Posterior vena cava (tissue), 2 donors: Measurements from ENCODE around the gene DNAJC7. TPM values are rescaled to one million over a fixed set of nuclear protein-coding genes. Genes with fewer than 3 reads are reported as not detected.
"Not testable (repeated sequence)": the region's sequence is repeated elsewhere in the genome, so short reads cannot be mapped to it uniquely, and the experiment has no call there.

Experiments used
- DNase-seq: peaks from one replicate; pipeline ENCODE4 v3.0.0-alpha.2; 2020; ENCODE audit warnings: low spot score
- intact Hi-C, 2 donors: fragments of 100-400 bp; cut with DNase I; formaldehyde crosslinking; loops; one replicate each; pipeline versions ENCODE4 v1.14.1 to v1.14.2; 2022 to 2023
- total RNA-seq, 2 donors: library from RNA; stranded (reverse); fragmentation: NEBNext Ultra II Directional; extraction: Animal tissue kit (Norgen Biotek cat#: 25700); gene quantifications; one replicate each; pipeline ENCODE4 v1.2.1, GENCODE V29; 2021
- donor health status: DM: yes; HTN: yes; CAD: no.
- donor health status: DM: yes; HTN: yes; CAD: no.

DNAJC7 gene
- total RNA-seq, 2 donors from 2014 or later = 57.0 TPM

DNA sequence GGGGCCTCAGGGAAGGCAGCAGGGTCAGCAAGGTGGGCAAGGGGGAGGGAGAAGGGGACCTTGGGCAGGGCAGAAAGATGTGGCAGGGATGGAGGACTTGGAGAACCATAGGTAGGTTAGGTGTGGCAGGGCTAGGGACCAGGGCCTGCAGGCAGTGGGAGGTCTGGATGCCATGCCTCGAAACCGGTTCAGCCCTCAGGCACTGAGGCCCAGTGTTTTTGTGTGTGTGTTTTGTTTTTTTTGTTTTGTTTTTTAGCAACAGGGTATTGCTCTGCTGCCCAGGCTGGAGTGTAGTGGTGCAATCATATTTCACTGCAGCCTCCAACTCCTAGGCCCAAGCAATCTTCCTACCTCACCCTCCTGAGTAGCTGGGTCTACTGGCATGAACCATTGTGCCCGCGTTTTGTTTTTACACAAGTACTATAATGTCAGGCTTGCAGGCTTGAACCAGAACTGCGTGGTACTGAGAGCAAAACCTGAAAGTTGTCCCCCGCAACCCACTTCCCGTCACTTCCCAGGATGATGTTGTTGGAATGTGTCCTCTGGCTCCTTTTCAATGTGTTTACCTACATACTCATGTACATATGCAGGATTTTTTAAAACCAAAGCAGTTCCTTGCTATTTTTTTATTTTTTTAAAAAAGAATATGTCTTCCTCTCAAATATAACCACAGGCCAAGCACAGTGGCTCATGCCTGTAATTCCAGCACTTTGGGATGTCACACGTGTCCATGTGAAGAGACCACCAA lies 74.4 kb downstream of the DNAJC7 start:
- intact Hi-C loops = no loop called here
- no peak for DNase-seq

DNA sequence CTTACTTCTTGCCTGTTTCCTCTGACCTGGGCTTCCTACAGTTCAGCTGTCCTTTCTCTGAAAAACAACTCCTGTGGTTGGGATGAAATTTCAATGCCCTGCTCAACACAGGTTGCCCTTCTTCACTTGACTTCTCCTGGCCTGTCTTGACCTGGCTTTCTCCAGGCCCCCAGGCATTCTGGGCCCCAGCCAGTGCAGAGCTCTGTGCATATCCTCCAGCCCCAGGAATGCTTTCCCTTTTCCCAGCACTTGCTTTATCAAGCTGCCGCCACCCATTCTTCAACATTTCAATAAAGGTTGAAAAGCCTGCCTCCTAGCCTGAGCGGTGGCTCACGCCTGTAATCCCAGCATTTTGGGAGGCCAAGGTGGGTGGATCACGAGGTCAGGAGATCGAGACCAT lies 76.1 kb downstream of the DNAJC7 start:
- intact Hi-C loops = no loop called here
- DNase-seq = no peak

DNA sequence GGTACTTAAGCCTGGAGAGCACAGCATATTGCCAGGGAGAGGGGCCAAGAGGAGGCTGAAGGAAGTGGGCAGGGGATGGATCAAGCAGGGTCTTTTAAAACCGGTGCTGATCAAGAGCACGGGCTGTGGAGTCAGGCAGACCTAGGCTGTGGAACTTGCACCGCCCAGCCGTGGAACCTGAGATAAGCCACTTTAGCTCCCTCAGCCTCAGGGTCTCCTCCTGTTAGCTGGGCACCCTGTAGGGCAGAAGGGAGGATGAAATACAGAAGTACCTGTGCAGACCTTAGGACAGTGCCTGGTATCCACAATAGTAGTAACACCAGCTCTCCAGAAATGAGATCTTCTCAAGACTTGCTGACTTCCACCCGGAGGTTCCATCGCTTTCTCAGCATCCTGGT lies 77.5 kb downstream of the DNAJC7 start:
- intact Hi-C loops = no loop called here
- no peak for DNase-seq

DNA sequence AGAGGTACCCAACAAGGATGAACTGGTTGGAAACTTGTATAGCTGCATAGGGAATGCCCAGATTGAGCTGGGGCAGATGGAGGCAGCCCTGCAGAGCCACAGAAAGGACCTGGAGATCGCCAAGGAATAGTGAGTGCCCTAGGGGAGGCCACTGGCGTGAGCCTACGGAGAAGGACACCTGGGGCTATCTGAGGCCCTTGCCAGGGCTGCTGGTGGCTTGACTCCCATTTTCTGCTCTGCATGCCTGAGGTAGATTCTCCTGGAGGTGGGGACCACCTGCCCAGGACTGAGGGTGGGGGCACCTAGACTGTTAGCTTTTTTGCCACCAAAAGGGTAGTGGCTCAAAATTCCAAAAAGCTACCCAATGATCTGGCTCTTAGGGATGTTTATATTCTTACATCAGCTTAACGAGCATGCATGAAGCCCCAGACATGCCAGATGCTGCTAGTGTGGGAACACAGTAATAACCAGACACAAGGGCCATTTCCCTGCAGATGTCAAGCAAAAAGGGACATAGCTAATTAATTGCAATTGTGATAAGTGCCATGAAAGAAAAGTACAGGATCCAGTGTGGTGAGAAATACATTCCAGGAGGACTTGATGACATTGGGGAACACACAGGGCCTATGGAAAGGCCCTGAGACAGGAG lies 78.1 kb downstream of the DNAJC7 start:
- intact Hi-C loops = no loop called here

DNA sequence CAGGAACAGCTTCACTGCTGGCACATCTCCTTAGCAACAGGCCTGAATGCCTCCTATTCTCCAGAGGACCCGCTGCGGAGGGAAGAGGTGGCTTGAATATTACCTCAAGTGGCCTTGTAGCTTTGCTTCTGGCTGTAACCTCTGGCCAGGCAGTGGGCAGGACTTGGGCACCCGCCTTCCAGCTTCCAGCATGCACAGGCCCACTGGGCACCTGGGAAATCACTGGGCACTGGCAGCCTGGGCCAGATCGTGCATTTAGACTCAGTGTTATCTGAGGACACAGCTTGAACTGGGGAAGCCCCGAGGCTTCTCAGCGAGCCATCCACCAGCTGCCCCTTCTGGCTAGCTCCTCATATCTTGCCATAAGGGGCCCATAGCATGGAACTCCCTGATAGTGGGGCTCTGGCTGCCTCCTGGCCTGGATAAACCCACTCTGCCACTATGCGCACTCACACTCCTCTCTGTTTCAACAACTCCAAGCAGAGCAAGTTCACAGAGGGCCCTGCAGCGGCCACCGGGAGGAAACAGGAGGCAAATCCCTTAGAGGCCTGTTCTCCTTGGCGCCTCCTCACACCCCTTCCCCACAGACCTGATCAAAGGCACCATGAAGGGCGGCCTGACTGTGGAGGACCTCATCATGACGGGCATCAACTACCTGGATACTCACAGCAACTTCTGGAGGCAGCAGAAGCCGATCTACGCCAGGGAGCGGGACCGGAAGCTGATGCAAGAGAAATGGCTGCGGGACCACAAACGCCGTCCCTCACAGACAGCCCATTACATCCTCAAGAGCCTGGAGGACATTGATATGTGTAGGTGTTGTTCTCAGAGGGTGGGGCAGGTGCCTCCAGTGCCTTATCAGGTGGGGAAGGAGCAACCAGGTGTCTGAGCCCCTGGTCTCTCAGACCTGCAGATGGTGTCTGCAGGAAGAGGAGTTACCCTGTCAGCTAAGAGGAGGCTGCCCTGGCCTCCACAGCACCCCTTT lies 79.0 kb downstream of the DNAJC7 start:
- no peak for DNase-seq
- intact Hi-C loops = no loop called here

More for the DNA sequence above, 78.1 kb downstream of the DNAJC7 start:
- DNase-seq = no peak

DNA sequence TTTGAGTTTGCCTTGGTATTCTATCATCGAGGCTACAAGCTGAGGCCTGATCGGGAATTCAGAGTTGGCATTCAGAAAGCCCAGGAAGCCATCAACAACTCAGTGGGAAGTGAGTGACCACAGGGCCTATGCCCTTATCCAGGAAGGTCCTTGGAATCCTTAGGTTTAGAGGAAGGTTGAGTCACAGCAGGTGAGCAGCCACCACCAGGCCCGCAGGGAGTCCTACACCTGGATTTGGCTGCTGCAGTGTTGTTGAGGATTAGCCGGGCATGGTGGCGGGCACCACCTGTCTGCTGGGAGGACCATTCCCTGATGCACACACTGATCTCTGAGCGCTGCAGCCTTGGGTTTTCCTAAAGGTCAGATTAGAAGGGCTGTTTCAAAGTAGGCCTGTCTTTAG lies 81.6 kb downstream of the DNAJC7 start:
- intact Hi-C loops = no loop called here
- no peak for DNase-seq

DNA sequence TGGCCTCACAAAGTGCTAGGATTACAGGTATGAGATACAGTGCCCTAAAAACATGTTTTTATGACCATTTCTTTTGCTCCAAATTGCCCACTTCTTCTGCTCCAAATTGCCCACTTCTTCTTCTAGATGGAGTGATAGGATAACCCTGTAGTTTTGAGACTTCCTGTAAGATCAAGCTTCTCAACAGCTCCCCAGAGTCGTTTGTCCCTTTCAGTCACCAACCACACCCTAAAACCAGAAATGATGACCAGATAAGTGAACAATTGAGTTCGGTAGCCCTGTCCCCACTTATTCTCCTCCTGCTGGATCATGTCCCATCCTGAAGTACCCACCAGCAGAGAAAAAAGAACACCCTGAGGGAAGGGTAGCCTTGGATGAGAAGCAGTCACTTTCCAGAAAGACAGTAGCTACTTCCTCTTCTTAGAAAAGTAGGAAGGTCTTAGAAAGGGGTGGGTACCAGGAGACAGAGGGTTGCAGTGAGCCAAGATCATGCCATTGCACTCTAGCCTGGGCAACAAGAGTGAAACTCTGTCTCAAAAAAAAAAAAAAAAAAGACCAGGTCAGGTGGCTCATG lies 84.3 kb downstream of the DNAJC7 start:
- DNase-seq = no peak
- intact Hi-C loops = no loop called here

DNA sequence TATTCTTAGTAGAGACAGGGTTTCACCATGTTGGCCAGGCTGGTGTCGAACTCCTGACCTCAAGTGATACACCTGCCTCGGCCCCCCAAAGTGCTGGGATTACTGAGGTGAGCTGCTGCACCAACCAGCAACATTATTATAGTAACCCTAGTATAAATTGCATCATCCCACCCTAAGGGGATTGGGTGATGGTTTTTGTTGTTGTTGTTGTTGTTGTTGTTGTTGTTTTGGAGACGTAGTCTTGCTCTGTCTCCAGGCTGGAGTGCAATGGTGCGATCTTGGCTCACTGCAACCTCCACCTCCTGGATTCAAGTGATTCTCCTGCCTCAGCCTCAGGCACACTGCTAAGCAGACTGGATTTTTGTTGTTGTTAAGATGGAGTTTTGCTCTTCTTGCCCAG lies 85.5 kb downstream of the DNAJC7 start:
- intact Hi-C loops, DNase-seq: not testable (repeated sequence)

DNA sequence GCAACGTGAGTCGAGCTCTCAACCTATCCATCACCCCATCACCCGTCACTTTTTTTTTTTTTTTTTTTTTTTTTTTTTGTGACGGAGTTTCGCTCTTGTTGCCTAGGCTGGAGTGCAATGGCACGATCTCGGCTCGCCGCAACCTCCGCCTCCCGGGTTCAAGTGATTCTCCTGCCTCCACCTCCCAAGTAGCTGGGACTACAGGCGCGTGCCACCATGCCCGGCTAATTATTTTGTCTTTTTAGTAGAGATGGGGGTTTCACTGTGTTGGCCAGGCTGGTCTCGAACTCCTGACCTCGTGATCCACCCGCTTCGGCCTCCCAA lies 86.4 kb downstream of the DNAJC7 start:
- intact Hi-C loops, DNase-seq: not testable (repeated sequence)

DNA sequence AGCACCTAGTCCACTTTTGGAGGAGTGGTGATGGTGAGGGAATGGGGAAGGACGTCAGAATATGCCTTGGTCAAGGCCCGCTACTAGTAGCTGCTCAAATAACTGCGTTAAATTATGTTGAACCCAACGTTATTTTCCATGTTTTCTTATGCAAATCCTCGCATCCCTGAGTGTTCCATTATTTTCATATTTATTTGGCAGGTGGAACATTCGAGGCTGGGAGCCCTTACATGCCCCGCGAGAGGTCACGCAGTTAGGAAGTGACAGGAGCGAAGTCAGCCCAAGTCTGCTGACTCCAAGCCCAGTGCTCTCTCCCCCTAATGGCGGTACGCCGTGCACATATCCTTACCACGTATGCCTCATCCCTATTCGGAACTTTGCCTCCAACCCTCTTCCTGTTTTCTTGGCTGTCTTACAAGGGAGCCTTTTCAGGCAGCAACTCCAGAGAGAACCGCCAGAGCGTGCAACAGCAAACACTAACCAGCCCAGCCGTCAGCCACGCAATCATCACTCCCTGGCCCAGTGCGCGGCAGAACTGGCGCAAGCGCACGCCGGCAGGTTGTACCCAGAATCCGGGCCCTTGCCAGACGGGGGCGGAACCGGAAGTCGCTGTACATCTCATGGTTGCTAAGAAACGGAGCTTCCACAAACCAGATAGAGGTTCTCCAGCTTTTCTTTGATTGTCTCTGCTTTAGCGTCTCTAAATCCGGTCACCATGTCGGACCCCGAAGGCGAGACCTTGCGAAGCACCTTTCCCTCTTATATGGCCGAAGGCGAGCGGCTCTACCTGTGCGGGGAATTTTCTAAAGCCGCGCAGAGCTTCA lies 87.0 kb downstream of the DNAJC7 start, which contains the start of gene ODAD4:
TSS of gene ODAD4 (plus strand) at position 609 of the 824 bp plus-strand sequence. CDS start at position 716, 107 bp downstream.
- intact Hi-C loops = no loop called here
- peak; percentile 100 for DNase-seq

DNA sequence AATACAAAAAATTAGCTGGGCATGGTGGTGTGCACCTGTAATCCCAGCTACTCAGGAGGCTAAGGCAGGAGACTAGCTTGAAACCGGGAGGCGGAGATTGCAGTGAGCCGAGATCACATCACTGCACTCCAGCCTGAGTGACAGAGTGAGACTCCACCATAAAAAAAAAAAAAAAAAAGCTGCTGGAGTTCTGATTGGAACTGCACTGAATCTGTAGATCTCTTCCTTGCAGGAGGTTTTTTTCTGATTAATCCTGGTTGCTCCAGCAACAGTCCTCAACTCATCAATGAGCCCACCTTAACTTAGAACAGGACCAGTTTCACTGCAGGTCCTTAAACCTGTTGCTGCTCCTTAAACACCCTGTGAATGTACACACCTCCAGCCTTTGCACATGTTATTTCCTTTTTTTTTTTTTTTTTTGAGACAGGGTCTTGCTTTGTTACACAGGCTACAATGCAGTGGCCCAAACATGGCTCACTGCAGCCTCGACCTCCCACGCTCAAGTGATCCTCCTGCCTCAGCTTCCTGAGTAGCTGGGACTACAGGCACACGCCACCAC lies 88.5 kb downstream of the DNAJC7 start:
- intact Hi-C loops = no loop called here
- DNase-seq = no peak

Other genes starting within 250 kb of the DNAJC7 start
- gene JUP, start 230.7 kb downstream of the DNAJC7 start, total RNA-seq = 10 to 100 TPM; 14.6 to 21.2 TPM
- gene P3H4, start 205.5 kb downstream of the DNAJC7 start, total RNA-seq = 10 to 100 TPM; 10.1 to 12.1 TPM
- gene FKBP10, start 204.4 kb downstream of the DNAJC7 start, total RNA-seq = 100 to 1,000 TPM in 1 of 2 donors, 10 to 100 TPM in 1; 91.3 to 134 TPM
- 10 to 100 TPM; 49.1 to 61.8 TPM for gene NT5C3B, start 181.2 kb downstream of the DNAJC7 start, total RNA-seq
- gene KLHL10, start 179.6 kb downstream of the DNAJC7 start, total RNA-seq = under 1 TPM; 0.32 to 0.43 TPM
- gene KLHL11, start 152.0 kb downstream of the DNAJC7 start, total RNA-seq = 10 to 100 TPM; 10.9 to 12.1 TPM
- 100 to 1,000 TPM in 1 of 2 donors, 10 to 100 TPM in 1; 97.5 to 101 TPM for gene ACLY, start 98.5 kb downstream of the DNAJC7 start, total RNA-seq
- gene ODAD4, start 86.8 kb downstream of the DNAJC7 start, total RNA-seq = 1 to 10 TPM in 1 of 2 donors, under 1 TPM in 1; 0.74 to 1.2 TPM
- gene CNP, start 50.6 kb downstream of the DNAJC7 start, total RNA-seq = 10 to 100 TPM; 53.6 to 53.9 TPM
- gene NKIRAS2, start 2.7 kb upstream of the DNAJC7 start, total RNA-seq = 10 to 100 TPM; 28.3 TPM
- under 1 TPM; 0.33 to 0.93 TPM for gene C17orf113, start 33.2 kb upstream of the DNAJC7 start, total RNA-seq
- under 1 TPM; 0.19 to 0.23 TPM for gene ZNF385C, start 81.0 kb upstream of the DNAJC7 start, total RNA-seq
- 10 to 100 TPM in 1 of 2 donors, 1 to 10 TPM in 1; 9.9 to 13.0 TPM for gene DHX58, start 95.3 kb upstream of the DNAJC7 start, total RNA-seq
- gene KAT2A, start 103.9 kb upstream of the DNAJC7 start, total RNA-seq = 10 to 100 TPM; 19.1 to 25.1 TPM
- not detected for gene HSPB9, start 105.4 kb upstream of the DNAJC7 start, total RNA-seq
- 100 to 1,000 TPM; 116 to 122 TPM for gene RAB5C, start 137.6 kb upstream of the DNAJC7 start, total RNA-seq
- gene KCNH4, start 163.7 kb upstream of the DNAJC7 start, total RNA-seq = under 1 TPM; 0.23 to 0.33 TPM
- not detected for gene HCRT, start 168.0 kb upstream of the DNAJC7 start, total RNA-seq
- gene GHDC, start 177.1 kb upstream of the DNAJC7 start, total RNA-seq = 10 to 100 TPM; 14.5 to 16.6 TPM